SK-MEL-5 (cell line): ENCODE results near the gene FAM181A. TPM values are rescaled to one million over a fixed set of nuclear protein-coding genes. Genes with fewer than 3 reads are reported as not detected.
A peak's percentile ranks its signal among the peaks of the same experiment; 100 is the strongest.

ENCODE experiments used
- DNase-seq: peaks from one replicate; pipeline ENCODE4 v3.0.0-alpha.2; 2016; ENCODE audit warnings: low read depth, low spot score
- in situ Hi-C: cut with HindIII; loops from 2 replicates; pipeline ENCODE4 v1.10.0; 2016; ENCODE audit warnings: low sequenced_read_pairs, high pct_unique_total_duplicates, low pct_unique_long_range_greater_than_20kb
- total RNA-seq: library from RNA; depleted of rRNA; stranded (reverse); fragments of >200 nt; shearing (Covaris generic); gene quantifications from 2 replicates; pipeline ENCODE4 v1.2.3, GENCODE V29; 2014

The FAM181A gene
- total RNA-seq, 1 experiment from 2014 or later = not detected

- in situ Hi-C loops = no loop called here
- DNase-seq = no peak
Observed at GRCh38 chr14:93965287-93965821, 38.2 kb downstream of the FAM181A start.

DNA sequence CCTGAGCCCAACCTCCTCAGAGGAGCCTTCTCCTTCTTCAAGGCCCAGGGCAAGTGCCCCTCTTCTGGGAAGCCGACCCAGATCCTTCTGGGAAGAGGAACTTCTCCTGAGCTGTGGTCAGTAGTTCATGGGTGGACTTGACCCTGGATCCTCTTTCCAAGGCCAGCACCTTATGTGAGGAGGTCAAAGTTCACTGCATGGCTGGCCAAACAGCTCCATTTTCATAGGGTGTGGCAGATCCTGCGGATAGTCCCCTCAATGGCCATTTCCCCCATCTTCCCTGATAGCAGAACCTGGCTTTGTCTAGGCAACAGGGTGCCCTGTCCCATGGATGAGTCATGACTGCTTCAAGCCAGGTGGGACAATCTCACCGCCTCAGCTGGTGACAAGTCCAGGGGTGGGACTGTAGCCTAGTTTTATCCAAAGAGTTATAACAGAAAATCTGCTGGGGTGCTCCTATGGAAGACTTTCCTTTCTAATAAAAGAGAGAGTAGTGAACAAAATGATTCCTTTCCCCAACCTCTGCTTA, 38.9 kb downstream of the FAM181A start:
- no peak for DNase-seq
- in situ Hi-C loops = no loop called here

DNA sequence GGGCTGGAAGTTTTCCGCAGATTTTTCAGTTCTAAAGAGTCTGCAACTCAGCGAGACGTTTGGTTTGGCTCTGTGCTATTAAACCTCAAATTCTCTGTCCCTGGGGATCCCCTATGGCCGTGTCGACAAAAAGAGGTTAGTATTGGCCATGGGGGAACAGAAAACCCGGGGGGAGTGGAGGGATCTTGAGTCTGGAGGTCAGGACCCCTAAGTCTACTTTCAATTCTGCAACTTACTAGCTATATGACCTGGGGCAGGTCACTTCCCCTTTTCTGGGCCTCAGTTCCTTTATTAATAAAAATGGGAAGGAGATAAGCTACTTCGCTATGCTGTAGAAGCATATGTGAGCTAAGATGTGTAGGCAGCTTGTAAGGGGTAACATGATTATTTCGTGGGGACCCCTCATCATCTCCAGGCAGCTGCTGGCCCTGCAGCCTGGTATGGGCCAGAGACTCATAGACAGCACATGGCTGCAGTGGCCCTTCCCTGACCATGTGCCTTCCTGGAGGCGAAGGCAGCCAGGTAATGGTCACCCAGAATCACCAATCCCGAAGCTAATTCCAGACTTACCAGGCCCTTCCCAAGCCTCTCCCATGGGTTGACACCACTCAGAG, 40.6 kb downstream of the FAM181A start:
- in situ Hi-C loops = no loop called here

DNA sequence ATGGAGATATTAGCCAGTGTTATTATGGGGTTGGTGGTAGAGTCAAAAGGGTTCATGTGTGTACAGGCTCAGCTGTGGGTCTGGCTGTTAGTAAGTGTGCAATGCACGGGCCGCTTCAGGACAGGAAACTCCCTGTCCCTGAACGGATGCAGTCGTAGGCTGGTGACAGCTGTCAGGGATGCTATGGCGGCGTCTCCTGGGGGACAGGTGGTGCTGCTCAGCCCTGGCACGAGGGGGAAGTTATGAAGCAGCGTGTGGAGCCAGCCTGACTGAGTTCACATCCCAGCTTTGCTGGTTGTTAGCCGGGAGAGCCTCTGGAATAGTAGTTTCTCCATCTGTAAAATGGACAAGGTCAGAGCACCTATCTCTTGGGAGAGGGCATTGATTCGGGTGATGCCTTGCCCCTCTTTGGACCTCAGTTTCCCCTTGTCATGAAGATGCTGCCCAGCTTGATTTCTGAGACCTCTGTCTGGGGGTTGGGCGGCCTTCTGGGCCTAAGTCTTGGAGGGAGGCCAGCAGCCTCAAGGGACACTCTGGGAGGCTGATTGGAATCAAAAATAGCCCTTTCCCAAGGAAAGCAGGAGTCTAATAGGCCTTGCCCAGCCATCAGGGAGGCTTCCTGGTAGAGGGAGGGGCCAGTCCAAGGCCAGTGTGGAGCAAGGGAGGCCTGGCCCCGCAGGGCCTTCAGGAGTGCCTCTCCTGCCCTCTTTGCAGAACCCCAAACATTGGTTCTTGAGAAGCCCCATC, 42.1 kb downstream of the FAM181A start:
- no peak for DNase-seq
- in situ Hi-C loops = no loop called here

More for the DNA sequence above, 40.6 kb downstream of the FAM181A start:
- no peak for DNase-seq

GRCh38 chr14:93970585-93970964, 43.4 kb downstream of the FAM181A start:
- in situ Hi-C loops = no loop called here

GRCh38 chr14:93970965-93971634, 44.0 kb downstream of the FAM181A start:
- DNase-seq = no peak
- in situ Hi-C loops = no loop called here

More at GRCh38 chr14:93970585-93970964, 43.4 kb downstream of the FAM181A start:
- DNase-seq = peak; percentile 36

DNA sequence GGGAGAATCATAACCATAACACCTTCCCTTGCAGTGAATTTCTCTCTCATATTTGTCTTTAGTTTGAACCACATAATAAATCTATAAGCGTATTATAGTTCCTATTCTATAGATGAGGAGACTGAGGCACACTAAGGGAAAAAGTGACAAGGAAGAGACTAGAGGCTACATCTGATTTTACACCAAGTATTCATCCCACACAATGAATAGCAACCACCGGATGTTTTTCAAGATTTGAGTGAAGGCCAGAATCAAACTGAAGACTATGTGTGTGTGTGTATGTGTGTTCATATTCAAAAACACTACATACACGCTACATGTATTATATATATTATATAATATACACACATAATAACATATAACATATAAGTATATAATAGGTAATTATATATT, 44.5 kb downstream of the FAM181A start:
- DNase-seq = no peak
- in situ Hi-C loops = no loop called here

GRCh38 chr14:93972618-93973205, 45.6 kb downstream of the FAM181A start:
- in situ Hi-C loops = no loop called here
- DNase-seq = no peak

DNA sequence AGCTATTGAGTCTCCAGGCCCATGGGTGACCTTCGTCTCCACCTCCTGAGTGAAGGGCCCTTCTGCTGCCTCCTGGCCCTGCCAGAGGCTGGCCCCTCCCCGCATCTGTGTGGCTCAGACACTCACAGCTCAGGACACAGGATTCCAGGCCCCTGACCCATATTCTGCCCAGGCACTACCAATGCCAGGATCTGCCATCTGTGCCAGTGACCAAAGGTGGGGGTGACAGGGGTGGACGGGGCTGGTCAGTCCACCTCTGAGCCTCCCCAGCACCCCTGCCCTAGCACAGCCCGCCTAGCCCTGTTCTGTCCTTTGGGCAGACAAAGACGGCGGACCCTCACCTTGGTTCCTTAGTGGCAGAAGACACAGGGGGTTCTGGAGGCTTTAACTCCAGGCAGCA, 46.5 kb downstream of the FAM181A start:
- in situ Hi-C loops = no loop called here

GRCh38 chr14:93974299-93974698, 47.2 kb downstream of the FAM181A start:
- in situ Hi-C loops = no loop called here
- DNase-seq = no peak

More for the DNA sequence above, 46.5 kb downstream of the FAM181A start:
- no peak for DNase-seq

DNA sequence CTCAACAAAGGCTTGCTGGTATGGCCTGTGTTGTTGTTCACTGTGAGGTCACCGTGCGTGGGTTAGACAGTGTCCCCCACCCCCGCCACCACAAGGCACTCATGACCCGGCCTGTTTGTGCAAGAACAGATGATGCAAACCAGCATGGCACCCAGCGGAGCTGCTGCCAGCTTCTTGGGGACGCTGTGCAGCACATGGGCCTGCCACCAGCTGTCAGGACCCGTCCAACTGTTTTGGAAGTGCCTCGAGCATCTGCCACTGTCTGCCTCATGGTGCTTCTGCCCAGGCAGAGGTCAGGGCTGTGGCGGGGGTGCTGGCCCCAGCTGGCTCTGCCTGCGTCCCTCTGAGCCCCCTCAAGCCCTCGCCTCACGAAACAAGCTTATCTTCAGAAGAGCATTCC, 47.7 kb downstream of the FAM181A start:
- no peak for DNase-seq
- in situ Hi-C loops = no loop called here

DNA sequence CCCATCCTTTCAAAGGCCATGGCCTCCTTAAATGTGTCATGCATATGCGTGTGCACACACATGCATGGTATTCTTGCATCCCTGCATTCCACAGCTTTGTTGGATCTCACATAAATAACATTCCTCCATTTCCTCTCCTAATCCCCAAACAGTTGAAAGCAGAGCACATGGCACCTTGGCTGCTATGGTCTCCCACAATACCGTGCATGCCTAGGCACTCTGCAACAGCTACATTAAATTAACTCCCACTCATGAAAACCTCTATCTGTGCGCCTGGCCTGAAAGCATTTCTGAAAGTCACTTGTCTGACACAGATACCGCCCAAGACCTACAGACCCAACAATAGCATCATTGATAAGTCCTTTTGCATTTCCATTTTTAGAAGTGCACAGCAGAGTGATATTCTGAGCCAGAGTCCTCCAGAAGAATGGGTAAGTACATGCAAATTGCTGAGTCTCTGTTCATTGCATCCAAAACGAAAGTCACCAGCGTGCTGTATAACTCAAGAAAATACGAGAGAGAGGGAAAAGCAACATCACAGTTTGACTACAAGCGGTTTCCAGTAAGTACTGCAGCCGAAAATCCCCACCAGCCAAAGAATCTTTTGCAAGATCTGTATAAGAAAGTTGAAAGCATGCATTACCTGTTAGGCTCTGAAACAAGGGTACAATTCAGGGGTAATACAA, 48.8 kb downstream of the FAM181A start:
- peak; percentile 80 for DNase-seq
- in situ Hi-C loops = no loop called here

GRCh38 chr14:93976477-93977057, 49.4 kb downstream of the FAM181A start, which contains the start of gene ASB2:
ASB2 (minus strand) TSS chr14:93976570; CDS start chr14:93964539, 12,031 bp downstream.
- DNase-seq = peak; percentile 52
- in situ Hi-C loops = no loop called here

- no peak for DNase-seq
- in situ Hi-C loops = no loop called here
Observed at GRCh38 chr14:93977171-93977570, 50.0 kb downstream of the FAM181A start.

DNA sequence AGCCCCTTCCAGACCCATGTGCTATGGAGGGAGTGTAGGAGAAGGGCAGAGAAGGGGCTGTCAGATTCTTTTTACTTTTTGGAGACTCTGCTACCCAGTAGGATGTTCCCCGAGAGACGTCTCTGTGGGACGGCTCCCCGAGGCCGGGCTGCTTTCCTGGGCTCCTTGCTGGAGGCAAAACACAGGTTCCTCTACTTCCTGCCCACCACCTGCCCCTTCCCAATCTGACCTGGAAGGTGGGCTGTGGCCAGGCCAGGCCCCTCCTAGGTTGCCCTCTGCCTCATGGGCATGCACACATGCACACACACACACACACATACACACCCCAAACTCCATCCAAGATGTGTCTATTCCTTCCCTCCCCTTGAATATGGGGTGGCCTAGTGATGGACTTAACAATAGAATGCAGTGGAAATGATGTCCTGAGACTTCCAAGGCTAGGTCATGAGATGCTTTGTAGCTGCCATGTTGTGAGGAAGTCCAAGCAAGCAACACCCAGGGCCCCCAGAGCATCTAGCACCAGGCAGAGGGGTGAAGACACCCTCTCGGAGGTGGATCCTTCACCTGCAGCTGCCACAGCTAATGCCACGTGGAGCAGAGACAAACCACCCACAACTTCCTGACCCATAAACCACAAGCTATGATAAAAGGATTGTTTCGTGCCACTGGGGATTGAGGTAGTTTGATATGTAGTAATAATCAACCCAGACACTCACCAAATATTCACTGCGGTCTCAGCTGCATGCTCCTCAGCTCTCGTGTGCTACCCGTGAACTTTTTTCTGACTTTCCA, 50.8 kb downstream of the FAM181A start:
- in situ Hi-C loops = no loop called here
- no peak for DNase-seq

DNA sequence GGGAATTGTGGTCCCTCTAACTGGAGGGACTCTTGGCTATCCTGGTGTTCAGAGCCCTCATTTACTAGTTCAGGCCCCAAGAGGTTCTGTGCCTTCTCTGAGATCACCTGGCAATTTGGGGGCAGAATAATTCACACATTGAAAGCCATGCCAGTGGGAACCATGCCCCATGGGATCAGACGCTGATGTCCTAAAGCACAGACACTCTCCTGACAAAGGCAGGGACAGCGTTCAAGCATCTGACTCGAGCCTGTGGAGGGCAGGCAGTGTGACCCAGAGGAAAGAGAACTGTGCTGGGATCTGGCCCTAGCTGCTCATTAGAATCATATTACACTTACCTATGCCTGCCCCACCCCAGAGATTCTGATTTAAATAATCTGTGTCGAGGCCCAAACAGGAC, 51.6 kb downstream of the FAM181A start:
- in situ Hi-C loops = no loop called here
- DNase-seq = no peak
